ENCODE measurements around the gene GCH1.
A peak's percentile ranks its signal among the peaks of the same experiment; 100 is the strongest.

GCH1 gene

DNA sequence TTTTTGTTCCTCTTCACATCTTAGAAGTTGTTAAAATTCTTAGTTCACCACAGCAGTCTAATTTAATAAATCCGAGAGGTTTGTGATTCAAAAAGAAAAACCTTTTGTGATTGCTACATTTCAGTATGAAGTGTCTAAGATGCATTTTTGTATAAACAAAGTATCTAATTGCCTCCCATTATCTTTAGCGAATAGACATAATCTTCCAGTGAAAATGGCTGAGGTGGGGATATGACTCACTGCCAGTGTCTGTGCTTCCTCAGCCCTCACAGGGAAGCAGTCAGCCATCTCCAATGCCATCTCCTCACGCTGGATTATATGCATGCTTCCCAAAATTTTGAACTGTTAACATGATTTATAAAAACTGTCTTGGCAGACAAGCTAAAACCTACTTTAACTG is 7.6 kb downstream of the GCH1 start:
- TF ChIP-seq, protein P1, sequence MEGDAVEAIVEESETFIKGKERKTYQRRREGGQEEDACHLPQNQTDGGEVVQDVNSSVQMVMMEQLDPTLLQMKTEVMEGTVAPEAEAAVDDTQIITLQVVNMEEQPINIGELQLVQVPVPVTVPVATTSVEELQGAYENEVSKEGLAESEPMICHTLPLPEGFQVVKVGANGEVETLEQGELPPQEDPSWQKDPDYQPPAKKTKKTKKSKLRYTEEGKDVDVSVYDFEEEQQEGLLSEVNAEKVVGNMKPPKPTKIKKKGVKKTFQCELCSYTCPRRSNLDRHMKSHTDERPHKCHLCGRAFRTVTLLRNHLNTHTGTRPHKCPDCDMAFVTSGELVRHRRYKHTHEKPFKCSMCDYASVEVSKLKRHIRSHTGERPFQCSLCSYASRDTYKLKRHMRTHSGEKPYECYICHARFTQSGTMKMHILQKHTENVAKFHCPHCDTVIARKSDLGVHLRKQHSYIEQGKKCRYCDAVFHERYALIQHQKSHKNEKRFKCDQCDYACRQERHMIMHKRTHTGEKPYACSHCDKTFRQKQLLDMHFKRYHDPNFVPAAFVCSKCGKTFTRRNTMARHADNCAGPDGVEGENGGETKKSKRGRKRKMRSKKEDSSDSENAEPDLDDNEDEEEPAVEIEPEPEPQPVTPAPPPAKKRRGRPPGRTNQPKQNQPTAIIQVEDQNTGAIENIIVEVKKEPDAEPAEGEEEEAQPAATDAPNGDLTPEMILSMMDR (IDR thresholded peaks at IDR 0.05; ENCODE audit: unreplicated experiment in 3 of 3) = no peak
- no peak overlapping the region for H3K4me3 Mint-ChIP-seq

DNA sequence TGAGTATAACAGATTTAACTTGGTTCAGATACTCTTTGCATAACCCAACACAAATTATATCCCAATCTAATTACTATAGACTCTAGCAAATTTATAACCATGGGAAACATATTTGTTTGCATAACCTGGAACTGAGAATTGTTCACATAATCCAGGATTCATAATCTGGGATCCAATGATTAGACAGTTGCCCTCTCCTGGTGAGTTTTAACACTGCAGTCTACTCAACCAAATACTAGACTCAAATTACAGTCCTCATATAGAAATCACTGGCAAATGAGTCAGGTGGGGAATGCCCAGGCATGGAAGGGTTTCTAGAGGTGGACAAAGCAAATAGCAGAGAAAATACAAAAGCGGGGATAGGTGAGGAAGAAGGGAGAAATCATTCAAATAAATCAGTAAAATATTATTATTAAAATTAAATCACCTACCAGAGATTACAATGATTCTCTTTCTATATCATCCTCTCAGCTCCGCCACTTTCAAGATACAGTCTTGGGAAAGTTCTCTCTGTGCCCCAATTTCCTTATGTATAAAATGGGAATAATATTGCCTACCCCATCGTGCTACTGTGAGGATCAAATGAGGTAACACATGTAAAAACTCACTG is 9.4 kb downstream of the GCH1 start:
- H3K27me3 Mint-ChIP-seq (ENCODE audit: low read depth) = no peaks in the 10 kb centered on the region
- no peak overlapping the region for H3K4me3 Mint-ChIP-seq
- peaks cover 10% of the 10 kb centered on the region for H3K4me1 Mint-ChIP-seq
- H3K9me3 Mint-ChIP-seq = no peaks in the 10 kb centered on the region
- TF ChIP-seq, protein P1 (IDR thresholded peaks at IDR 0.05; ENCODE audit: unreplicated experiment in 3 of 3) = peak; percentile 62 to 74 (median 72)
- H3K36me3 Mint-ChIP-seq (ENCODE audit: low read depth) = no peaks in the 10 kb centered on the region
- H3K27ac Mint-ChIP-seq = no peak overlapping the region

More for the DNA sequence above, 7.6 kb downstream of the GCH1 start:
- Mint-ChIP-seq H3K27me3 (ENCODE audit: low read depth) (peaks cover under 1% of the 10 kb centered on the region), H3K36me3 (ENCODE audit: low read depth) (no peaks in the 10 kb centered on the region), H3K27ac (no peak overlapping the region), H3K9me3 (no peaks in the 10 kb centered on the region), H3K4me1 (no peaks in the 10 kb centered on the region)

DNA sequence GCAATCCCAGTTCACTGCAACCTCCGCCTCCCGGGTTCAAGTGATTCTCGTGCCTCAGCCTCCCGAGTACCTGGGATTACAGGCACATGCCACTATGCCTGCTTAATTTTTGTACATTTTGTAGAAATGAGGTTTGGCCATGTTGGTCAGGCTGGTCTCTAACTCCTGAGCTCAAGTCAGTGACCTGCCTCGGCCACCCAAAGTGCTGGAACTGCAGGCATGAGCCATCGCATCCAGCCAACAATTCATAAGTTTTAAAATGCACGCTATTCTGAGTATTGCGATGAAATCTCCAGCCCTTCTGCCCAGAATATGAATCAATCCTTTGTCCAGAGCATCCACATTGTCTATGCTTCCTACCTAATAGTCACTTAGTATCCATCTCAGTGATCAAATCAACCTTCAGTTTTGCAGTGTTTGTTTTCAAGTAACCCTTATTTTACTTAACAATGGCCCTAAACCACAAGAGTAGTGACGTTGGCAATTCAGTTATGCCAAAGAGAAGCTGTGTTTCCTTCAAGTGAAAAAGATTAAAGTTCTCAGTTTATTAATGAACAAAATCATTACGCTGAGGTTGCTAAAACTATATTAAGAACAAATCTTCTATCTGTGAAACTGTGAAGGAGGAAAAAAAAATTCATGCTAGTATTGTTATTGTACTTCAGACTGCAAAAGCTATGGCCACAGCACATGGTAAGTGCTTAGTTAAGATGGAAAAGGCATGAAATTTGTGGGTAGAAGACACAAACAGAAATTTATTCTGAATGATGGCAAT is 11.0 kb downstream of the GCH1 start:
- Mint-ChIP-seq H3K36me3 (ENCODE audit: low read depth) (no peaks in the 10 kb centered on the region), H3K27me3 (ENCODE audit: low read depth) (no peaks in the 10 kb centered on the region), H3K4me3 (no peak overlapping the region), H3K9me3 (no peaks in the 10 kb centered on the region), H3K27ac (no peak overlapping the region), H3K4me1 (peaks cover 20% of the 10 kb centered on the region)
- TF ChIP-seq, protein P1 (IDR thresholded peaks at IDR 0.05; ENCODE audit: unreplicated experiment in 3 of 3) = no peak

DNA sequence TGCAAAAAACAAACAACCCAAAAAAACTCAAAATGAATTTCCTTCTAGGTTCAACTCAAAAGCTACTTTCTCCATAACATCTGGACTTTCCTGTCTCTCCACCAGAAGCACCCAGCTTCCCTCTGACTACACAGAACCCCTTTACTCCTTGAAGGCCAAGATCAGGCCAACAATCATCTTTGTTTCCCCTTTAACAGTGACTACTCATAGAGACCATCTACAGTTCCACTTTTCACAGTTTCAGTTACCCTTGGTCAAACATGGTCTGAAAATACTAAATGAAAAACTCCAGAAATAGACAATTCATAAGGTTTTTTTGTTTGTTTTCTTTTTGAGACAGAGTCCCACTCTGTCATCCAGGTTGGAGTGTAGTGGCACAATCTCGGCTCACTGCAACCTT is 11.8 kb downstream of the GCH1 start:
- H3K27ac Mint-ChIP-seq = no peak overlapping the region
- no peak overlapping the region for H3K4me3 Mint-ChIP-seq
- no peaks in the 10 kb centered on the region for H3K9me3 Mint-ChIP-seq
- H3K36me3 Mint-ChIP-seq (ENCODE audit: low read depth) = no peaks in the 10 kb centered on the region
- TF ChIP-seq, protein P1 (IDR thresholded peaks at IDR 0.05; ENCODE audit: unreplicated experiment in 3 of 3) = no peak
- peaks cover 22% of the 10 kb centered on the region for H3K4me1 Mint-ChIP-seq
- no peaks in the 10 kb centered on the region for H3K27me3 Mint-ChIP-seq (ENCODE audit: low read depth)

DNA sequence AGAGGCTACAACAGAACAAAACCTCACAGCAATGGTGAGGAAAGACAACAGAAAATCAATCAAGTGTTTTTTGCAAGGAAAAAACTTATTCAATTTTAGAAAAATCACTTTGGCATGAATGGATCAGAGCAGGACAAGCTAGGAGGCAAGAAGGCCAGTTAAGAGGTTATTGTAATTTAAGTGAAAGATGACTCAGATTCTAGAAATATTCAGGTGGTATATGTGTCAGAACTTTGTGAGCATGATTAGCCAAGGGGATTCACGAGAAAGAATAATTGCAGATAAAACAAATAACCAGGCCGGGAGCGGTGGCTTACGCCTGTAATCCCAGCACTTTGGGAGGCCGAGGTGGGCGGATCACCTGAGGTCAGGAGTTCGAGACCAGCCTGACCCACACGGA is 12.7 kb downstream of the GCH1 start:
- TF ChIP-seq, protein P1 (IDR thresholded peaks at IDR 0.05; ENCODE audit: unreplicated experiment in 3 of 3) = no peak
- H3K4me1 Mint-ChIP-seq = peaks cover 22% of the 10 kb centered on the region
- H3K27ac Mint-ChIP-seq = no peak overlapping the region
- H3K4me3 Mint-ChIP-seq = no peak overlapping the region
- H3K9me3 Mint-ChIP-seq = no peaks in the 10 kb centered on the region
- H3K27me3 Mint-ChIP-seq (ENCODE audit: low read depth) = no peaks in the 10 kb centered on the region
- H3K36me3 Mint-ChIP-seq (ENCODE audit: low read depth) = no peaks in the 10 kb centered on the region
